Endothelial cell of umbilical vein (primary cell): Measurements from ENCODE around the gene TMEM269.

Experiments
- CTCF ChIP-seq, 2 donors: IDR thresholded peaks; 1 replicate in 1 of 2; 2 replicates in 1 of 2; pipeline ENCODE4 v1.5.1; 2011; ENCODE audit warnings: low read length in 2 of 2, mild to moderate bottlenecking in 2 of 2, moderate library complexity in 2 of 2, control low read depth in 1 of 2, inconsistent platforms in 1 of 2, low read depth in 1 of 2; ENCODE audit not compliant: insufficient read depth in 1 of 2; ENCODE audit errors: extremely low read depth in 1 of 2
- POLR2A ChIP-seq: IDR thresholded peaks from 2 replicates; pipeline ENCODE4 v1.6.1; 2012; ENCODE audit warnings: low read depth, mild to moderate bottlenecking, control low read depth, low read length

- no peak for TF ChIP-seq CTCF (IDR thresholded peaks at IDR 0.05; ENCODE audit: extremely low read depth in 1 of 2, insufficient read depth in 1 of 2, low read depth in 1 of 2, low read length in 2 of 2)
- no peak for TF ChIP-seq POLR2A
Observed at GRCh38 chr1:42831273-42831672, 46.5 kb downstream of the TMEM269 start.
